Stimulated activated CD8-positive, alpha-beta memory T cell treated with anti-CD3 and anti-CD28 coated beads, Interleukin-12 subunit alpha, Interleukin-12 subunit beta, amount 100 ng/mL, for 1 hour (primary cell): ENCODE measurements around the gene MTHFS.

ENCODE experiments used
- DNase-seq: peaks from one replicate; pipeline ENCODE4 v3.0.0-alpha.2; 2020; ENCODE audit warnings: low read depth

MTHFS gene

DNA sequence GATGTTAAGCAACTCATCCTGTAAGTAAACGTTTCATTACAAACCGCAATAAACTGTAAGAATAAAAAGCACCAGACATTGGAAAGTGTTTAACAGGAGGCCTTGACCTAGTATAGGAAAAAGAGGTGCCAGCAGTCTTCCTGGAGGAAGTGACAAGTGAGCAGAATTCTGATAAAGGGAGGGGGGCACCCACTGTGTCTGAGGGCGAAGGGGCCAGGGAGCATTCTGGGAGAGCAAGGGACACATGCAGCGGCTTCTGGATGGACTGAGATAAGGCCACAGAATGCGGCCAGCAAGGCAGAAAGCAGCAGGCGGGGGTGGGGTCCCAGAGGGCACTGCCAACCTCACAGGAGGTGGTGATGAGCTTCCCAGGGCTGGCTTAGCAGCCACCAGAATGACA, 80.2 kb downstream of the MTHFS start:
- DNase-seq, result no peak

DNA sequence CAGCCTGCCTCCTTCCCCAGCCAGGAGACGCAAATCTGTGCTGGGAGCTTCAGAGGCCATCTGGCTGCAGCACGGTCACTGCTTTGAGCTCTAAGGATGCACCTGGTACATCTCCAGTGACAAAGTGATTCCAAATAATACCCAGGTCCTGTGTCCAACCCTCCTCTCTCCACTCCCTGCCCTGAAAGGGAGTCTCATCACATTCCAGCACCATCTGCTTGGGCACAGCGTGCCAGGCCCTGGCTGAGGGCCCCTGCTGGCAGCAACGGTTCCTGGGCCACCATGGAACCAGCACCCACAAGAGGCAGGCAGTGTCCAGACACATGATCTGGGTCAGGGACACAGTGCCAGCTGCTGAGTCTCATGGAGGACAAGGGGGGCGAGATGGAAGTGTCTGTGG, 81.3 kb downstream of the MTHFS start:
- DNase-seq, result no peak

DNA sequence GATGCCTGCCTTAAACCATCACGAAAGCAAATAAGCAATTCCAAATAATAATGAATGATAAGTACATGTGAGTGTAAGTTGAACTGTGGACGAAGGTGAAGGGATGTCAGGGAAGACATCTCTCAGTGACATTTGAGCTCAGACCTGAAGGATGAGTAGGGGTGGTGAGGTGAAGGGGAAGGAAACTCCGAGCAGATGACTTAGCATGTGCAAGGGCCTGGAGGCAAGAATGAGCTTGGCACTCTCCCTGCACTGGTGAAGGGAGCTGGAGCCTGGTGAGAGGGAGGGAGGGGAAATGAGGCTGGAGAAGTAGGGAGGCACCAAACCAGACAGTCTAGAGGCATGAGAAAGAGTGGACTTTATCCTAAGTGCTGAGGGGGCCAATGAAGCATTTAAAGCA, 84.3 kb downstream of the MTHFS start:
- DNase-seq, result no peak

DNA sequence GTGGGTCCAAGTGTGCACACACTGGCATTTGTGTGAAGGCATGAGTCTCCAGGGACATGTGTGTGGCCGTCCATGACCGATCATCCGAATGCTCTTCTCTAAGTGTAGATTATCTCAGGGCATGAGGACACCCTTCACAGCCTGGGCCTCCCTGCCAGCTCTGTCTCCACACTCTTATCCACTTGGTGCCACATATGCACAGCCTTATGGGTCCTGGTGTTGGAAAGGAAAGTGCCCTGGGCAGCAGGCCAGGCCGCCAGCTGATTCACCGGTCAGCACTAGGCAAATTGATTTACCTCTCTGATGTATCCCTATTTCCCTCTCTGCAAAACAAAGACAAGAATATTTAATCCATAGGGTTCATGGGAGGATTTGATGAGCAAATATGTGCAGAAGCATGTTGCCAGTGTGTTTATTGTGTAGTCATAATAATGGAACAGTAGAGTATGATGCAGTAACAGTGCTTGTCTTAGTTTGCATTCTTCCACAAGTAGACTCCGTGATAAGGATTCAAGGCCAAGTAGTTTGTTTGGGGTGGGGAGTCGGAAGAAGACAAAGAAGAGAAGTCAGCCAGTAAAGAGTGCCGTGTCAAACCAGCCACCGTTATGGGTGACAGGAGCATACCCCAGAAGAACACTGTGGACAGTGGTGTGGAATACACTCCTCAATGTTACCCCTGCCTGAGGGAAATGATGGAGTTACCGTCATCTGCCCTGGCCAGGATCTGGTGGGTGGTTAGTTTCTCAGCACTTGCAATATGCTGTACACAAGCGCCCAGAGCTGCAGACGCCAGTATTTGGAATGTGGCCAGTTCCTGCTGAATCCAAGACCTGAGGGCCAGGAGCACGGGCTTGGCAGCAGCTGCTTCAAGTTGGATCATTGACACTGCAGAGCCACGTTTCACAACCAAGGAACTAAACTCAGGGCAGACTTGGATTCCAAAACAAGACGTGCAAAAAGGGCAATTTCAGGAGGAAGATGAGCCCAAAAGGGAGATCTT, 85.1 kb downstream of the MTHFS start:
- DNase-seq, result no peak

DNA sequence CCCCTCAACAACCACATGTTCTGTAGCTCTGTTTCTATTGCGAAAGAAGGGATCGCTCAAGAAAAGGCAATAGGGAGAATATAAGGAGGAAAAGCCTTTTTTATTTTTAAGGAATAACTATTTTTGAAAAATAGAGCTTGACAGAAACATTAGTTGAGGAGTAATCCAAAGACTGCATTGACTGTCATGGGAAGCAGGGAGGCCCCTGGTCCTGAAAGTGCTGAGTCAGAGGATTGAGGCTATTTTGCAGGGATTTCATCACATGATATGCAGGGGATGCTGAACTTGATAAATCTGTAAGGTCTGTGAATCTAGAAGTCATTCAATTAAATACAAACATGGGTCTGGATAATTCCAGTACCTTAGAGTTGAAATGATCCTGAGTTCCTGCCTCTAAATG, 92.0 kb downstream of the MTHFS start:
- DNase-seq, result no peak

DNA sequence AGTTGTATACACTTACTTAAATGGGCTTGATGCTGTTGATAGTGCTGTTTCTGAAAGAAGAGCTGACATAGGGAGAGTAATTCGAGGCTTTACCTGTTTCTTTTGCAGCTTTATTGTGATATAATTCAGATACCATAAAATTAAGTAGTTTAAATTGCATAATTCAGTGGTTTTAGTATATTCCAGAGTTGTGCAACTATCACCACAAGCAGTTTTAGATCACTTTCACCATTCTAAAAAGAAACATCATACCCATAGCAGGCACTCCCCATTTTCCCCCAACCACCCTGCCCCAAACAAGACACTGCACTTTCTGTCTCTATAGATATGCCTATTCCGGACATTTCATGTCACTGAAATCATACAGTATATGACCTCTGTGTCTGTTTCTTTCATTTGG, 98.5 kb downstream of the MTHFS start:
- DNase-seq, result no peak
